ENCODE results near the gene MIEF2.

Gene MIEF2

GRCh38 chr17:18256776-18257175 lies 3.7 kb upstream of the MIEF2 start:
- DNase-seq (ENCODE audit: low spot score): no peak

GRCh38 chr17:18257268-18257981 lies 3.0 kb upstream of the MIEF2 start:
- DNase-seq (ENCODE audit: low spot score): peak; percentile 18

GRCh38 chr17:18257982-18258355 lies 2.5 kb upstream of the MIEF2 start:
- DNase-seq (ENCODE audit: low spot score): peak; percentile 47

GRCh38 chr17:18258356-18259038 lies 2.0 kb upstream of the MIEF2 start, which contains the start of gene FLII:
TSS of gene FLII (minus strand) at chr17:18258738. CDS start at chr17:18258690, 48 bp downstream.
- DNase-seq (ENCODE audit: low spot score): peak; percentile 45

- DNase-seq (ENCODE audit: low spot score): no peak
Observed at GRCh38 chr17:18259621-18260331, 686 bp upstream of the MIEF2 start.

- DNase-seq (ENCODE audit: low spot score): peak; percentile 36
Observed at GRCh38 chr17:18261146-18261515, 669 bp downstream of the MIEF2 start.

GRCh38 chr17:18261659-18262058 lies 1.2 kb downstream of the MIEF2 start:
- DNase-seq (ENCODE audit: low spot score): no peak

GRCh38 chr17:18262111-18262510 lies 1.6 kb downstream of the MIEF2 start:
- no peak for DNase-seq (ENCODE audit: low spot score)

- no peak for DNase-seq (ENCODE audit: low spot score)
Observed at GRCh38 chr17:18262641-18263040, 2.2 kb downstream of the MIEF2 start.

- DNase-seq (ENCODE audit: low spot score): no peak
Observed at GRCh38 chr17:18263885-18264682, 3.6 kb downstream of the MIEF2 start.

- DNase-seq (ENCODE audit: low spot score): no peak
Observed at GRCh38 chr17:18267366-18267765, 6.9 kb downstream of the MIEF2 start.

GRCh38 chr17:18267927-18268711 lies 7.7 kb downstream of the MIEF2 start:
- DNase-seq (ENCODE audit: low spot score): no peak

GRCh38 chr17:18270046-18270931 lies 9.8 kb downstream of the MIEF2 start:
- DNase-seq (ENCODE audit: low spot score): no peak

- no peak for DNase-seq (ENCODE audit: low spot score)
Observed at GRCh38 chr17:18277076-18277475, 16.6 kb downstream of the MIEF2 start.

- DNase-seq (ENCODE audit: low spot score): no peak
Observed at GRCh38 chr17:18278867-18279266, 18.4 kb downstream of the MIEF2 start.

GRCh38 chr17:18280249-18280648 lies 19.8 kb downstream of the MIEF2 start:
- no peak for DNase-seq (ENCODE audit: low spot score)

- no peak for DNase-seq (ENCODE audit: low spot score)
Observed at GRCh38 chr17:18280766-18281371, 20.4 kb downstream of the MIEF2 start.

GRCh38 chr17:18281788-18282187 lies 21.3 kb downstream of the MIEF2 start:
- no peak for DNase-seq (ENCODE audit: low spot score)

GRCh38 chr17:18285296-18285695 lies 24.8 kb downstream of the MIEF2 start:
- no peak for DNase-seq (ENCODE audit: low spot score)

All from CD4-positive, alpha-beta T cell treated with Interleukin-15 for 4 hours (primary cell).